Ovary (tissue), 9 donors: ENCODE results near the gene ADAMTS4. TPM values are rescaled to one million over a fixed set of nuclear protein-coding genes. Genes with fewer than 3 reads are reported as not detected.

Experiments used
- DNase-seq, 5 donors: peaks; one replicate each; pipeline ENCODE4 v3.0.0-alpha.2; 2019 to 2020
- H3K27ac ChIP-seq, 2 donors: fragments of 200-600 bp; one replicate each; pipeline versions ENCODE4 v1.5.1 to v1.8.0; 2019 to 2022
- H3K27me3 ChIP-seq: fragments of 200-600 bp; one replicate; pipeline ENCODE4 v1.8.0; 2022
- H3K36me3 ChIP-seq: fragments of 200-600 bp; sonication (generic); one replicate; pipeline ENCODE4 v1.5.1; 2019
- H3K4me1 ChIP-seq: one replicate; pipeline ENCODE4 v1.8.1; 2013; ENCODE audit warnings: mild to moderate bottlenecking, moderate library complexity; ENCODE audit not compliant: insufficient read depth
- H3K4me3 ChIP-seq: fragments of 200-600 bp; sonication (generic); one replicate; pipeline ENCODE4 v1.5.1; 2017
- H3K9me3 ChIP-seq, 2 donors: fragments of 200-600 bp in 1 of 2; sonication (generic) in 1 of 2; one replicate each; pipeline versions ENCODE4 v1.5.1 to v1.8.1; 2013 to 2019; ENCODE audit warnings: mild to moderate bottlenecking in 1 of 2, moderate library complexity in 1 of 2
- CTCF ChIP-seq, 3 donors: fragments of 450-650 bp in 2 of 3; fragments of 200-600 bp in 1 of 3; IDR thresholded peaks; one replicate each; pipeline versions ENCODE4 v1.5.1 to v1.8.0; 2016 to 2022; ENCODE audit warnings: antibody characterized with exemption in 3 of 3, mild to moderate bottlenecking in 1 of 3
- EP300 ChIP-seq: sonication (generic); formaldehyde crosslinking; IDR thresholded peaks from one replicate; pipeline ENCODE4 v1.6.1; 2017; ENCODE audit warnings: antibody characterized with exemption
- POLR2A ChIP-seq: fragments of 450-650 bp; IDR thresholded peaks from one replicate; pipeline ENCODE4 v1.6.1; 2017; ENCODE audit warnings: antibody characterized with exemption, mild to moderate bottlenecking, moderate library complexity
- WGBS, 3 donors: extraction: QIAGEN DNeasy Blood & Tissue Kit in 1 of 3; methylation state at CpG; one replicate each; pipeline versions ENCODE4 v1.1.5 to v1.1.7; 2013 to 2017; 5-methylcytosine and 5-hydroxymethylcytosine counted together
- intact Hi-C, 4 donors: fragments of 100-400 bp; cut with DNase I; formaldehyde crosslinking; loops; one replicate each; pipeline versions ENCODE4 v1.11.0 to v1.15.1; 2022 to 2023
- polyA plus RNA-seq, 2 donors: library from polyadenylated mRNA; stranded (reverse); fragments of 200-250 nt in 1 of 2; fragments of 350-450 nt in 1 of 2; fragmentation: Illumina TruSeq in 1 of 2; extraction: RNeasy Lipid Tissue Mini Kit (QIAGEN cat#74804) in 1 of 2; gene quantifications; one replicate each; pipeline ENCODE4 v1.2.3, GENCODE V29; 2013 to 2014
- total RNA-seq, 7 donors: library from RNA; depleted of rRNA in 2 of 7; stranded (reverse); fragments of >200 nt in 2 of 7; fragmentation: NEBNext Ultra II Directional in 3 of 7; extraction: Animal tissue kit (Norgen Biotek cat#: 25700) in 3 of 7; gene quantifications; one replicate each; pipeline versions ENCODE4 v1.1.0 to v1.2.4, GENCODE V29; 2016 to 2023
- donor health status: DM: no; HTN: no; CAD: no; lungs with moderate emphysema.
- donor health status: DM: no; HTN: no; CAD: no.
- donor health status: Bipolar disorder and iron deficiency.
- donor health status: DM: yes; HTN: yes; CAD: no.
- donor health status: DM: no; HTN: no; CAD: no.
- donor health status: DM: yes; HTN: yes; CAD: no.

ADAMTS4 gene
- total and polyA plus RNA-seq, 9 donors: 0.90 to 437 (median 85.8) TPM

- WGBS, 3 donors: 87 to 92% (median 88%) methylated on average over 11 of the region's 11 CpGs
- Histone ChIP-seq H3K4me1 (peaks cover 6% of the 10 kb centered on the region), H3K27me3 (no peaks in the 10 kb centered on the region), H3K4me3 (no peak overlapping the region), H3K36me3 (no peaks in the 10 kb centered on the region), H3K9me3 (no peaks in the 10 kb centered on the region), H3K27ac (no peak overlapping the region)
- no peak for TF ChIP-seq POLR2A
- no peak for TF ChIP-seq EP300
- TF ChIP-seq CTCF (IDR thresholded peaks at IDR 0.05): no peak
- intact Hi-C loops: no loop called here
- DNase-seq: peak in 1 of 5 donors; percentile 21
Observed at GRCh38 chr1:161173711-161174110, 25.1 kb downstream of the ADAMTS4 start.

- Histone ChIP-seq H3K27me3 (no peaks in the 10 kb centered on the region), H3K4me3 (no peak overlapping the region), H3K4me1 (peaks cover 6% of the 10 kb centered on the region), H3K36me3 (no peaks in the 10 kb centered on the region), H3K27ac (no peak overlapping the region), H3K9me3 (no peaks in the 10 kb centered on the region)
- intact Hi-C loops: no loop called here
- no peak for TF ChIP-seq CTCF (IDR thresholded peaks at IDR 0.05)
- TF ChIP-seq EP300: no peak
- TF ChIP-seq POLR2A: no peak
- DNase-seq: peak in 1 of 5 donors; percentile 53
- 19 to 33% (median 20%) methylated on average over 4 of the region's 4 CpGs for WGBS, 3 donors
Observed at GRCh38 chr1:161172776-161173376, 26.0 kb downstream of the ADAMTS4 start.

DNA sequence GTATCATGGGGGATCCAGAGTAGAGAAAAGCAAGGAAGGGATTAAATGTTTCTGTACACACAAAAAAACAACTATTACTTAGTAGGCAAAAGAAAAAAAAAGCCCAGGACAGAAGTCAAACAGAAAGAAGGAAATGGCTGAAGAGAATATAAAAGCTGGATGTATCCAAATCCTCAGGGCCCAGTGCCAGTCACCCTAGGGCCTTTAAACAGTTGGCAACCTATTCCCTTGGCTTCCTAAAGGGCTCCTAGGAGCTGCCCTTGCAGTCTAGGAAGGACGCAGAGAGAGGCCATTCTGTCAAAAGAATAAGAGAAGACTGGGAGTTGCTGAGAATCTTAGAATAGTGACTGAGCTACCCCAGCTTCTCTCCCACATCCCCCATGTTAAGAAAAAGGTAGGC is 26.5 kb downstream of the ADAMTS4 start:
- peak in 1 of 5 donors; percentile 19 for DNase-seq
- 71 to 77% (median 73%) methylated on average over 1 of the region's 1 CpG for WGBS, 3 donors
- TF ChIP-seq POLR2A (no peak), EP300 (no peak), CTCF (IDR thresholded peaks at IDR 0.05) (no peak)
- no peaks in the 10 kb centered on the region for H3K36me3 ChIP-seq
- H3K27me3 ChIP-seq: no peaks in the 10 kb centered on the region
- no peak overlapping the region for H3K4me3 ChIP-seq
- H3K4me1 ChIP-seq: peaks cover 9% of the 10 kb centered on the region
- intact Hi-C loops: no loop called here
- no peaks in the 10 kb centered on the region for H3K9me3 ChIP-seq
- no peak overlapping the region for H3K27ac ChIP-seq

GRCh38 chr1:161171696-161172095 is 27.2 kb downstream of the ADAMTS4 start:
- Histone ChIP-seq H3K9me3 (no peaks in the 10 kb centered on the region), H3K36me3 (no peaks in the 10 kb centered on the region), H3K4me1 (peaks cover 9% of the 10 kb centered on the region), H3K4me3 (no peak overlapping the region), H3K27me3 (no peaks in the 10 kb centered on the region), H3K27ac (no peak overlapping the region)
- DNase-seq: peak in 1 of 5 donors; percentile 29
- intact Hi-C loops: no loop called here
- no peak for TF ChIP-seq CTCF (IDR thresholded peaks at IDR 0.05)
- TF ChIP-seq POLR2A: no peak
- no peak for TF ChIP-seq EP300
- 65 to 76% (median 75%) methylated on average over 12 of the region's 12 CpGs for WGBS, 3 donors
